Activated T-cell treated with anti-CD3 and anti-CD28 coated beads, Interleukin-2, amount 50 U/mL, for 4 hours (primary cell): ENCODE measurements around the gene GRM3. TPM values are rescaled to one million over a fixed set of nuclear protein-coding genes. Genes with fewer than 3 reads are reported as not detected.
A peak's percentile ranks its signal among the peaks of the same experiment; 100 is the strongest.

Experiments used
- ATAC-seq, 2 donors: fragments of 200-7000 bp; cut with Tn5 transposase; one replicate each; pipeline ENCODE4 v1.10.0; 2021
- DNase-seq: peaks from one replicate; pipeline ENCODE4 v3.0.0-alpha.2; 2020
- H3K27me3 Mint-ChIP-seq: one replicate; pipeline ENCODE4 v1.8.0; 2021; ENCODE audit warnings: low read depth, mixed read lengths
- H3K36me3 Mint-ChIP-seq: one replicate; pipeline ENCODE4 v1.8.0; 2022; ENCODE audit warnings: mixed read lengths; ENCODE audit not compliant: insufficient read depth
- H3K4me1 Mint-ChIP-seq: one replicate; pipeline ENCODE4 v1.8.0; 2021; ENCODE audit warnings: low read depth, mixed read lengths
- H3K4me3 Mint-ChIP-seq: one replicate; pipeline ENCODE4 v1.8.0; 2021; ENCODE audit warnings: mild to moderate bottlenecking, moderate library complexity, mixed read lengths
- H3K9me3 Mint-ChIP-seq: one replicate; pipeline ENCODE4 v1.8.0; 2021; ENCODE audit warnings: mixed read lengths
- total RNA-seq, 3 donors: library from RNA; stranded (reverse); gene quantifications; one replicate each; pipeline ENCODE4 v1.2.1, GENCODE V29; 2021

The GRM3 gene
- total RNA-seq, 3 donors from 2014 or later: not detected

GRCh38 chr7:86788948-86789347 is 145.2 kb downstream of the GRM3 start:
- H3K27me3 Mint-ChIP-seq: no peaks in the 10 kb centered on the region
- H3K4me1 Mint-ChIP-seq: no peaks in the 10 kb centered on the region
- H3K4me3 Mint-ChIP-seq: no peak overlapping the region
- no peaks in the 10 kb centered on the region for H3K36me3 Mint-ChIP-seq
- no peaks in the 10 kb centered on the region for H3K9me3 Mint-ChIP-seq
- no peak for DNase-seq
- no peak for ATAC-seq

GRCh38 chr7:86790383-86790782 is 146.7 kb downstream of the GRM3 start:
- Mint-ChIP-seq H3K36me3 (no peaks in the 10 kb centered on the region), H3K4me3 (no peak overlapping the region), H3K9me3 (no peaks in the 10 kb centered on the region), H3K4me1 (no peaks in the 10 kb centered on the region), H3K27me3 (no peaks in the 10 kb centered on the region)
- DNase-seq: no peak
- ATAC-seq: no peak

- Mint-ChIP-seq H3K27me3 (no peaks in the 10 kb centered on the region), H3K4me3 (no peak overlapping the region), H3K9me3 (peaks cover 8% of the 10 kb centered on the region), H3K4me1 (no peaks in the 10 kb centered on the region), H3K36me3 (no peaks in the 10 kb centered on the region)
- no peak for ATAC-seq
- DNase-seq: no peak
Observed at GRCh38 chr7:86792260-86792659, 148.6 kb downstream of the GRM3 start.

- DNase-seq (no peak), ATAC-seq (no peak)
- H3K4me3 Mint-ChIP-seq: no peak overlapping the region
- H3K4me1 Mint-ChIP-seq: no peaks in the 10 kb centered on the region
- H3K9me3 Mint-ChIP-seq: peaks cover 8% of the 10 kb centered on the region
- H3K36me3 Mint-ChIP-seq: no peaks in the 10 kb centered on the region
- no peaks in the 10 kb centered on the region for H3K27me3 Mint-ChIP-seq
Observed at GRCh38 chr7:86793136-86793535, 149.4 kb downstream of the GRM3 start.

- DNase-seq (no peak), ATAC-seq (no peak)
- Mint-ChIP-seq H3K36me3 (no peaks in the 10 kb centered on the region), H3K9me3 (peaks cover 5% of the 10 kb centered on the region), H3K27me3 (peaks cover 1% of the 10 kb centered on the region), H3K4me1 (no peaks in the 10 kb centered on the region), H3K4me3 (no peak overlapping the region)
Observed at GRCh38 chr7:86814661-86815379, 171.1 kb downstream of the GRM3 start.

- peaks cover 5% of the 10 kb centered on the region for H3K9me3 Mint-ChIP-seq
- ATAC-seq (no peak), DNase-seq (no peak)
- H3K4me3 Mint-ChIP-seq: no peak overlapping the region
- no peaks in the 10 kb centered on the region for H3K36me3 Mint-ChIP-seq
- no peaks in the 10 kb centered on the region for H3K4me1 Mint-ChIP-seq
- H3K27me3 Mint-ChIP-seq: peaks cover 1% of the 10 kb centered on the region
Observed at GRCh38 chr7:86815556-86815955, 171.8 kb downstream of the GRM3 start.

- no peak for DNase-seq
- peaks cover 5% of the 10 kb centered on the region for H3K9me3 Mint-ChIP-seq
- no peaks in the 10 kb centered on the region for H3K4me1 Mint-ChIP-seq
- no peak overlapping the region for H3K4me3 Mint-ChIP-seq
- no peaks in the 10 kb centered on the region for H3K27me3 Mint-ChIP-seq
- no peak for ATAC-seq
- no peaks in the 10 kb centered on the region for H3K36me3 Mint-ChIP-seq
Observed at GRCh38 chr7:86818903-86819302, 175.2 kb downstream of the GRM3 start.

GRCh38 chr7:86823769-86824168 is 180.1 kb downstream of the GRM3 start:
- Mint-ChIP-seq H3K9me3 (no peaks in the 10 kb centered on the region), H3K4me1 (no peaks in the 10 kb centered on the region), H3K27me3 (no peaks in the 10 kb centered on the region), H3K4me3 (no peak overlapping the region), H3K36me3 (no peaks in the 10 kb centered on the region)
- ATAC-seq (no peak), DNase-seq (no peak)

- Mint-ChIP-seq H3K27me3 (no peaks in the 10 kb centered on the region), H3K36me3 (no peaks in the 10 kb centered on the region), H3K4me3 (no peak overlapping the region), H3K9me3 (no peaks in the 10 kb centered on the region), H3K4me1 (no peaks in the 10 kb centered on the region)
- DNase-seq: no peak
- no peak for ATAC-seq
Observed at GRCh38 chr7:86825264-86825663, 181.6 kb downstream of the GRM3 start.

- no peak for DNase-seq
- Mint-ChIP-seq H3K4me3 (no peak overlapping the region), H3K27me3 (no peaks in the 10 kb centered on the region)
Observed at GRCh38 chr7:86826948-86827347, 183.2 kb downstream of the GRM3 start.

GRCh38 chr7:86833360-86833759 is 189.7 kb downstream of the GRM3 start:
- no peaks in the 10 kb centered on the region for H3K36me3 Mint-ChIP-seq
- no peaks in the 10 kb centered on the region for H3K27me3 Mint-ChIP-seq
- H3K9me3 Mint-ChIP-seq: no peaks in the 10 kb centered on the region
- DNase-seq (no peak), ATAC-seq (no peak)
- H3K4me3 Mint-ChIP-seq: no peak overlapping the region
- no peaks in the 10 kb centered on the region for H3K4me1 Mint-ChIP-seq

More at GRCh38 chr7:86826948-86827347, 183.2 kb downstream of the GRM3 start:
- H3K4me1 Mint-ChIP-seq: no peaks in the 10 kb centered on the region
- no peaks in the 10 kb centered on the region for H3K36me3 Mint-ChIP-seq
- no peaks in the 10 kb centered on the region for H3K9me3 Mint-ChIP-seq
- no peak for ATAC-seq

- no peak overlapping the region for H3K4me3 Mint-ChIP-seq
- ATAC-seq (no peak), DNase-seq (no peak)
- no peaks in the 10 kb centered on the region for H3K9me3 Mint-ChIP-seq
- H3K27me3 Mint-ChIP-seq: no peaks in the 10 kb centered on the region
- H3K36me3 Mint-ChIP-seq: no peaks in the 10 kb centered on the region
- no peaks in the 10 kb centered on the region for H3K4me1 Mint-ChIP-seq
Observed at GRCh38 chr7:86837235-86837634, 193.5 kb downstream of the GRM3 start.

GRCh38 chr7:86844608-86845007 is 200.9 kb downstream of the GRM3 start:
- ATAC-seq (peak in 1 of 2 donors; percentile 28), DNase-seq (no peak)
- Mint-ChIP-seq H3K4me3 (no peak overlapping the region), H3K4me1 (no peaks in the 10 kb centered on the region), H3K36me3 (no peaks in the 10 kb centered on the region), H3K27me3 (peaks cover 2% of the 10 kb centered on the region), H3K9me3 (no peaks in the 10 kb centered on the region)

GRCh38 chr7:86846494-86847190 is 202.9 kb downstream of the GRM3 start:
- no peaks in the 10 kb centered on the region for H3K4me1 Mint-ChIP-seq
- ATAC-seq (no peak), DNase-seq (no peak)
- H3K27me3 Mint-ChIP-seq: peaks cover 2% of the 10 kb centered on the region
- no peaks in the 10 kb centered on the region for H3K9me3 Mint-ChIP-seq
- no peaks in the 10 kb centered on the region for H3K36me3 Mint-ChIP-seq
- no peak overlapping the region for H3K4me3 Mint-ChIP-seq

- H3K4me3 Mint-ChIP-seq: no peak overlapping the region
Observed at GRCh38 chr7:86848226-86848625, 204.5 kb downstream of the GRM3 start.

More at GRCh38 chr7:86848226-86848625, 204.5 kb downstream of the GRM3 start:
- Mint-ChIP-seq H3K36me3 (no peaks in the 10 kb centered on the region), H3K9me3 (no peaks in the 10 kb centered on the region), H3K27me3 (peaks cover 2% of the 10 kb centered on the region), H3K4me1 (no peaks in the 10 kb centered on the region)
- ATAC-seq (no peak), DNase-seq (no peak)
